A549 (cell line): Measurements from ENCODE around the gene HAUS3.

Experiments
- HMGXB4 ChIP-seq: fragments of 250-450 bp; sonication (Bioruptor Pico); IDR thresholded peaks from 2 replicates; pipeline ENCODE4 v1.5.0; 2021; ENCODE audit warnings: mild to moderate bottlenecking, moderate library complexity, borderline replicate concordance
- POLR2A ChIP-seq: IDR thresholded peaks from 2 replicates; pipeline ENCODE4 v1.6.1; 2012; ENCODE audit warnings: mild to moderate bottlenecking, low read length
- RAD21 ChIP-seq, 2 experiments: fragments of >200 bp in 1 of 2; sonication (Bioruptor Twin) in 1 of 2; formaldehyde crosslinking in 1 of 2; IDR thresholded peaks in 1 of 2; conservative IDR thresholded peaks in 1 of 2; 2 replicates in 1 of 2; 3 replicates in 1 of 2; pipeline ENCODE4 v1.6.1; 2012 to 2018; ENCODE audit warnings: inconsistent platforms in 1 of 2
- SMC3 ChIP-seq: fragments of >200 bp; sonication (Bioruptor Twin); formaldehyde crosslinking; IDR thresholded peaks from 3 replicates; pipeline ENCODE4 v1.6.1; 2018; ENCODE audit warnings: inconsistent platforms
- TF ChIP-seq, protein P1 (sequence below): fragments of >200 bp; sonication (Bioruptor Twin); formaldehyde crosslinking; IDR thresholded peaks from 3 replicates; pipeline ENCODE4 v1.5.1; 2016

DNA sequence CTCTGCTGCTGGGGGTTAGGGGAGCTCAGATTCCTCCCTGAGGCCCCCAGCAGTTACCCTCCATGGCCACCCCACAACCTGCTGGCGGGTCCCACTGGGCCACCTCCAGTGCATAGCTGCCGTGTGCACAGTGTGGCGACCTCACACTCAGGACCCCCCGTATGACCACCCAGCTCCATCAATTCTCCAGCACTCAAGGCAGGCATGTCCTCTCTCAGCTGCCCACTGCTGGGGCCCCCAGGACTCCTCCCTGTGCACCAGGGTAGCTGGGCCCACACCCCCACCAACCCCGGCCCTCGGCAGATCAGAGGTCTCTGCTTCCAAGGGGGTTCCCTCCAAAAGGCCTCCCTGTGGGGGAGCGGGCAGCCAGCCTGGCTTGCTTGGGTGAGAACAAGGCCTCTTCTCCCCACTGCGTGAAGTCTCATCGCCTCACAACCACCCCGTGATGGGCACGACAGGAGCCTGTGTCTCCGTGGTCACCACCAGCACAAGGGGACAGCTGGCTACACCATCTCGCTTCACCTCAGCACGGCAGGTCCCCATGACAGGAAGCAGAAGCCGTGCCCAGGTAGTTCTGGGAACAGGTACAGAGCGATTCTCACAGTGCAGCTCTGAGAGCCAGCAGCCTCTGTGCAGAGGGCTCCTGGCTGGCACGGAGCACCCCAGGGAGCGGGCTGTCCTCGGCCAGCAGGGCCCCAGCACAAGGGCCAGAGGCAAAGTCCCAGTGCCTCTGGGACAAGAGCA, 4.6 kb upstream of the HAUS3 start:
- no peak for TF ChIP-seq HMGXB4
- no peak for TF ChIP-seq SMC3
- TF ChIP-seq RAD21 (conservative IDR thresholded peaks at IDR 0.05 in 1 of 2, IDR thresholded peaks at IDR 0.05 in 1 of 2) = no peak
- no peak for TF ChIP-seq POLR2A
- TF ChIP-seq, protein P1, sequence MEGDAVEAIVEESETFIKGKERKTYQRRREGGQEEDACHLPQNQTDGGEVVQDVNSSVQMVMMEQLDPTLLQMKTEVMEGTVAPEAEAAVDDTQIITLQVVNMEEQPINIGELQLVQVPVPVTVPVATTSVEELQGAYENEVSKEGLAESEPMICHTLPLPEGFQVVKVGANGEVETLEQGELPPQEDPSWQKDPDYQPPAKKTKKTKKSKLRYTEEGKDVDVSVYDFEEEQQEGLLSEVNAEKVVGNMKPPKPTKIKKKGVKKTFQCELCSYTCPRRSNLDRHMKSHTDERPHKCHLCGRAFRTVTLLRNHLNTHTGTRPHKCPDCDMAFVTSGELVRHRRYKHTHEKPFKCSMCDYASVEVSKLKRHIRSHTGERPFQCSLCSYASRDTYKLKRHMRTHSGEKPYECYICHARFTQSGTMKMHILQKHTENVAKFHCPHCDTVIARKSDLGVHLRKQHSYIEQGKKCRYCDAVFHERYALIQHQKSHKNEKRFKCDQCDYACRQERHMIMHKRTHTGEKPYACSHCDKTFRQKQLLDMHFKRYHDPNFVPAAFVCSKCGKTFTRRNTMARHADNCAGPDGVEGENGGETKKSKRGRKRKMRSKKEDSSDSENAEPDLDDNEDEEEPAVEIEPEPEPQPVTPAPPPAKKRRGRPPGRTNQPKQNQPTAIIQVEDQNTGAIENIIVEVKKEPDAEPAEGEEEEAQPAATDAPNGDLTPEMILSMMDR = no peak
